ENCODE data around the gene PYGO2.

PYGO2 gene

DNA sequence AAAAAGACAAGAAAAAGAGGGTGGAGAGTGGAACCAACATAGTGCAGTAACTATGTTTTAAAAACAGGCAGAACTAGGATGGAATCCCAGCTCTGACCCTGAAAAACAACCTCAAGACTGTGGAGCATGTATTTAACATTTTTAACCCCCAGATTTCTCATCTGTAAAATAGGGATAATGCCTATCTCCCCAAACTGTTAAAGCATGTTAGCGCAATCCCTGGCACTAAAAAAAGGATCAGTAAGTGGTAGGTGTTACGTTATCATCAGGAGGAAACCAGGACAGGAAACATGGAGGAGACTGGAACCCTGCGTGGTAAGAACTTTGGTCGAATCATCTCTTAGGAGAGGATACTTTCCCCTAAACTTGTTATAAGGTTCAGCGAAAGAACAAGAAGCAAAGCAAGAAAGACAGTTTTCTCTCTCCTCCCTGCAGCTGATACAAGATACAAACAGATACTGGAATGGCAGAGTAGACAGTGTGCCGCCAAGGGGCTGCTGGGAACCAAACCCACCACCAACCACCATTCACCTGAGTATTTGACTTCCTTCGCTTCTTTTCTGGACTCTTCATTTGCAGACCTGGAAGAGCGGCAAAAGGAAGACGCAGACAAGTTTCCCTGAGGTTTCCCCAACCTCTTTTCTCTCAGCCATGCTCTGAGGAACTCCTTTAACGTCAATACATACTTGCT lies 991 bp downstream of the PYGO2 start:
- no peak for DNase-seq (ENCODE audit: low read depth)

DNA sequence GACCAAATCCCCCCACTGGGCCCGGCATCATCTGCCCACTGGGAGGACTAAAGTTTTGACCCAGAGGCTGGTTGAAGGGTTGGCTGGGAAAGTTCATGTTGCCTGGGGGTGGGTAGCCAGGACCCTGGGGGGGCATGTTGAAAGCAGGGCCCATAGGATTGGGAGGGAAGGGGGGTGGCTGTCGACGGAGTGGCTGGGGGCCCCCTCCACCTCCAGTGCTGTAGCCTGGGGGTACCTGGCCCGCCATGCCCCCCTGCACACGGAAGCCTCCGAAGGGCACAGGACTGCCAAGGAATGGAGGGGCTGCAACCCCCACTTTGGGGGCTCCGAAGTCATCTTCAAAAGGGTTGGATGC lies 2.2 kb downstream of the PYGO2 start:
- DNase-seq (ENCODE audit: low read depth) = no peak

DNA sequence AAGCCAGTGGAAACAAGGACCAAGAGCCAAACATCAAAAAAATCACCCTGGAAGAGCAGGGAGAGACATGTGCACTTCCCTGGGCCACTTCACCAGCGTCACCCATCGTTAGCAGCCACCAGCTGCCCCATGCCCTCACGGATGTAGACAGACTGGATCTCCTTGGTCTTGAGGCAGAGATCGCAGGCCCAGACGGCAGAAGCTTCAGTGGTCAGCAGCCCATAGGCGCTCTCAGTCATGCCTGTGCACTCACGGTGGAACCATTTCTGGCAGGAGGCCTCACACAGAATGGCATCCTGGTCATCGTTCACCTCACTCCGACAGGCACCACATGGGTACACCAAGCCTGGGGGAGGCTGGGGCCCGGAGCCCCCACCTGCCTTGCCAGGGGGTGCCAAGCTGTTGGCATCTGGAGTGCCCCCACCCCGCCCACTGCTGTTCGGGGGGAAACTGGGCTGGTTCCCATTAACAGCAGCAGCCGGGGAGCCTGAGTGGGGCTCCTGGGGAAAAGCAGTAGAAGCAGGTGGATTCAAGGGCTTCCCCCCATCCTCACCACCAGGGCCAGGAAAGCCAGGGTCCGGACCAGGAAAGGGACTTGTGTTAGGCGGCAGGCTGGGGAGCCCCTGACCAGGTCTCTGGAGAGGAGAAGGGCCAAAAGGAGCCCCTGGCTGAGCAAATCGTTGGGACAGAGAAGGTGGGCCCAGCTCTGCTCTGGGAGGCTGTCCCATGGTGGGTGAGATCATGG lies 2.7 kb downstream of the PYGO2 start:
- no peak for DNase-seq (ENCODE audit: low read depth)

DNA sequence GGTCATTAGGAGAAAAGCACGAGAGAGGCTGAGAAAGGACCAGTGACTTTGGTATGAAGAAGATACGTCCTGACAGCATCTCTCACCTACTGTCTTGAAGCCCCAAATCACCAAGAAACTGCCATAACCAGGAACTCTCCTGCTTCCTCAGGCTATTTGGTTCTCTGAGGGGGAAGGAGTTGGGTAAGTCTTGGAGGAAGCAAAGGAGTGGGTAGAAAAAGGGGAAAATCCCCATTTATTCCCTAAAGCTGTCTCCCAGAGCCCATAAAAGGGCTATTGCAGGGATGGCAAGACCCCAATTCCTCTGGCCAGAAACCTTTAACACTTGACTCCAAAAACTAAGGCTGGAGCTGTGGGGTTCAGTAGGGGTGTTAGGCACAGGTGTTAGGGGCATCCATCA lies 3.5 kb downstream of the PYGO2 start:
- no peak for DNase-seq (ENCODE audit: low read depth)

DNA sequence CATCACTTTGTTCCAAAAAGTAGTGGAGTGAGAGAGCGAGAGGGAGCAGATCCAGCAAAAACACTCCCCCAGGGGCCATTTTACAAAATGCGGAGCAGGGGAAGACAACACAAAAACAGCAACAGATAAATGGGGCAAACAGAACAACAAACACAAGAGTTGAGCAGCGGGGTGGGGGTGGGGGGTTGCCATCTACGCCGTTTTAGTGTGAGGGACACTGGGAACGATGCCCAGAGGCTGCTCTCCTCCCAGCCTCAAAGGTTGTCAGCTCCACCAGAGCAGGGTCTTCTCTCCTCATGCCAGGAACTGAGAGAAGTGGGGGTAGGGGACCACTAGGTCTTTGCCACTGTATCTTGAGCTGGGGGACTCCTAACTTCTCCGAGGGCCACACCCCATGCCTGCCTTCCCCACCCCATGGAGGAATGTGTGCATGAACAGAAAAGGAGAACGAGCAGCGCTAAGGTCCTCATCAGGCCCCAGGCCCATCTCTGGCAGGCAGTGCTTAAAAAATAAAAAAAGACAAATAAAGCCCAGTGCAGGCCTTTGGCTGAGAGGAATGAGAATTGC lies 4.4 kb downstream of the PYGO2 start:
- DNase-seq (ENCODE audit: low read depth) = no peak

DNA sequence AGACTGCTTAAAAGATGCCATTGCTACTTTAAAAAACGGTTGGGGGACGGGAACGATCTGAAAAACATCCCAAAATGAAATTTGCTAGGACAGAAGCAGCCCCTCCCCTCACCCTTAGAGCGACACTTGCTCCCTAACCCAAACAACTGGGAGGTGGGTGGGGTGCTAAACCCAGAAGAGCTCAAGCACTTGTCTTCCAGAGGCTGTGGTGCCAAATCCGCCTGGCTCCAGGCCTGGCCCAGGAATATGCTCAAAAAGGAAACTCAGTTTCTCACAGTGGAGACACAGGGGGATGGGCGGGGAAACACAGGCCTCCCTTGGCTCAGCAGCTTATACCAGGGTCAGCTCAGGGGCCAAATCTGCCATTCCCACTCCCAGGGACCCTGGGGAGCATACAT lies 5.0 kb downstream of the PYGO2 start:
- no peak for DNase-seq (ENCODE audit: low read depth)

DNA sequence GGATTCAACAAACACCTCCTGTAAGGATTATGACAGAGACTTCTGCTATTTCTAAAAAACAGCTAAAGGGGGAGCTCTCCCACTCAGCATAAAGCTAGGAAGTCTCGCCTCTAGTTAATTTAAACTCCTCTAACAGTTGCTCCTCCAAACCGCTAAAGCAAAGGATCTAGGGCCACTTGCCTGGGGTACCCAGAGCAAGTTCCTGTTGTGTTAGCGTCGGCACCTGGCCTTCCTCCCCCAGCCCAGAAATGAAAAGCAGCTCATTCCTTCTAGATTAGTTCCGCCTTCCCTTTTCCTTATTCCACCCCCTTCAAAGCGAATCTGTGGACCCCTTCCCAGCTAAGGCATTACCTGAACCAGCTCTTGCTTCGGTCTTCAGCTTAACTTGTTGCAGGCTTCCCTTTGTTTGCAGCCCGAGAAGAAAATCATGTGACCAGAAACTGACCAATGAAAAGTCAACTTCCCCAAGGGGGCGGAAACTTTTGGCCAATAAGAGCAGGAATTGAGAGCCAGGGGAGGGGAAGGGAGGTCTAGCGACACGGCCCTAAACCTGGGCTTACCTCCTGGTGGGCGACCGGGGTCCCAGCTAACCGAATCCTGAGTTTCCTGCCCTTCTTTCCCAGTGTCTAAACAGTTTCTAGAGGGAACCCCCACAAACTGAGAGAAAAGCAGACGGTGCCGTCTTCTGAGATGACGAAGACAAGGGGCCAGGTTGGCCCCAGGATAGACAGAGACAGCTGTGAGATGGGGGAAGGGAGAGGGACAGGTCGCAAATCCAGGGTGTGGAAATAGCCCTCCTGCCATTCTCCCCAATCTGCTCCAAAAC lies 5.7 kb downstream of the PYGO2 start, which contains the start of gene PBXIP1:
TSS of gene PBXIP1 (minus strand) at position 382 of the 826 bp plus-strand sequence. CDS start 2,378 bp downstream, outside the sequence.
- peak; percentile 90 for DNase-seq (ENCODE audit: low read depth)

DNA sequence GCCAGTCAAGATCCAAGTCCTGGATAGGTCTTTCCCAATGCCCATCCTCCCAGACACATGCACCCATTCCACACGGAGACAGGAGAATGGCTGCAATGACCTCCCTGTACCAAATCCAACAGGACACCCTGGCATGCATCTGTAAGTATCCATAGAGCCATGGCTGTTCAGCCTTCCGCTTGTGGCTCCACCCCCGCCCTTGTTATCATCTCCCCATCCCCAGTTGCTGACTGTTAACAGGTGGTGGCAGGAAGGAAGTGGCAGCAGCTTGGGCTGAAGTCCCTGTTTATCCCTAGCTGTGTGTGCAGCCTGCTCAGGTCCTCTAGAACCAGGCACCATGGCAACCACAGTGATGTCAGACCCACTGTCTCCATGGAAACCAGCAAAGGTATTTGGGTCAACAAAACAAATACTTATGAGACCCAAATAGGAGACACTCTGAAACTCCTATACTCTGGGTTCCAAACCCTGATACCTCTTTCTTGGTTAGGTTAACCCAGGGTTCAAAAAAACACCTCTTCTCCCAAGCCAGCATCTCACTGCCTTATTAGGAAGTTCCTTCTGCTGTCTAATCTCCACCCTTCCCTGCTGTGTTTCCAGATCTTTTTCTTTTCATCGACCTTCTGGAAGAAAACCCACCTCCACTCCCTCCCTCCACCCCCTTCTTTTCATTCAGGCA lies 6.4 kb downstream of the PYGO2 start:
- peak; percentile 58 for DNase-seq (ENCODE audit: low read depth)

DNA sequence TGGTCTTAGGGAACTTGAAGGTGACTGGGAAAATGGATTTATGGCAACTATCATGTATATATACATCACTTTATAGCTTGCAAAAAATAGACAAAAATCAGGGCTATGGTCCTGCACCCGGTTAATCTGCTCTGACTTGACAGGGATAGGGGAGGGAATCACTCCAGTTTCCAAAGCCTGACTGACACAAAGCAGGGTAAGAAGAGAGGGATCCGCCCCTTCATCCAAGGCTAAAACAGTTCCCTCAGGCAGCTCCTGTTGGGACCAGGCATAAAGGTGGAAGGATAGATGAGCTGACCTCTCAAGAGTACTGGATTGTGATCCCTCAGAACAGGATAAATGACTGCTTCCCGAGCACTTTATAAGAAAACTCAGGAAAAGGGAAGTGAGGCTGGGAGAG lies 7.0 kb downstream of the PYGO2 start:
- no peak for DNase-seq (ENCODE audit: low read depth)

DNA sequence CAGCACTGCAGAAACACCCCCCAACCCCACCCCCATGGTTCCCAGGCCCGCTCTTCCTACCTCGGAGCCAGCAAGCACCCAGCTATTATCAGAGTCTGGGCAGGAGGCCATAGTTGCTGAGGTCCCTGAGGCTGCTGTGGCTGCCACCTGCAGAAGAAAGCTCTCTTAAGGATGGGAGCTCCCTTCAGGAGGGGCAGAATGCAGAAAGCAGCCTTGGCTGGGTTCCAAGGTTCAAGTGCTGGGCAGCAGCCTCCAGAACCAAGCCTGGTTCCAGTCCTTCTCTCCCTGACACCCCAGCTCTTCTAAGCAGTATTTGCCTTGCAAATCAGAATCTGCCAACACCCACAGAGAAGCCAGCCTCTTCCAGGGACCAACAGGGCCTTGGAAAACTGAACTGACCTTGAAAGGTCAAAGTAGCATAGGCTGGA lies 8.0 kb downstream of the PYGO2 start:
- no peak for DNase-seq (ENCODE audit: low read depth)

DNA sequence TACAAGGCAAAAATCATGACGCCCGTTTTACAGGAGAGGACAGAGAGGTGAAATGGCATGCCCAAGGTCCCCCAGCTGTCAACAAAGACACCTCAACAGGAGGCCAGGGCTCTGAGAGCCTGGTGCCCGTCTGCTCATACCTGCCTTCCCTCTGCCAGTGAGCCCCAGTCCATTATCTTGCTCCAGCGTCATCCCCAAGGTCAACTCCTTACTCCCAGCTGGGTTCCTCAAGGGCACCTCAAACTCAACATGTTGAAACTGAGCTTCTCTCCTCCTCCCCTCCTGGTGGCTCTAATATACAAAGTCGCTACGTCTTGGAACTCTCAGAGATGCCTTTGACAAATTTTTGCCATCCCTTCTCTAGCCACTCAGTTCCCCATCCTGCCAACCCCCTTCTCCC lies 8.9 kb downstream of the PYGO2 start:
- DNase-seq (ENCODE audit: low read depth) = no peak

DNA sequence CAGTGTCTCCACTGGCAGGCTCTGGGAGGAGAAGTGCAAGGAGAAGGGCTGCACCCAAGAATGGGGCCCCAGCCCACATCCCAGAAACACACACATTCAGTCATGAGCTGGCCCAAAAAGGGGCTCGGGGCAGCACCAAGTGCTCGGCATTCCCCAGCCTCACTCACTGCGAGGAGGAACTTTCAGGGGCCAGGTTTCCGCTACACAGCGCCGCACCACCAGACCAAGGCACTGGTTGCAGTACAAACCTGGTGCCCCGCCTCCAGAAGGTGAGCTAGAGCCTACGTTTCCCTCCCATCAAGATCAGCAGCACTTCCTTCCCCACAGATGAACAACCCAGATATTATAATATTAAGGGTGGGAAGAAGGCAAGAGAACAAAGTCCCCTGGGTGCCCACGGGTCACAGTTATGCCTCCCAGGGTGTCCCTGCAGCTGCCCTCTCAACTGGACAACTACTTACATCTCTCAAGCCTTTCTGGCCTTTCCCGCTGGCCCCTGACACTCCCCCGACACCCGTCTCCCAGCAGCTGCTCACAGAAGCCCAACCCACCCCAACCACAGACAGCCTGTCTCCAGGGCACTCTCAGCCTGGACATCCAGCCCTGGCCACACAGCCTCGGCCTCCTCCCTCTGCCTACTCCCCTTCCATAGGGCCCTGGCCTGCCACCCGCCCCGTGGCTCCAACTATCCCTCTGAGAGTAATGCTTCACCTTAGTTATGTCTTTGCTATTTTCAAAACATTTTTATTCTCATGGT lies 9.5 kb downstream of the PYGO2 start:
- DNase-seq (ENCODE audit: low read depth) = no peak

DNA sequence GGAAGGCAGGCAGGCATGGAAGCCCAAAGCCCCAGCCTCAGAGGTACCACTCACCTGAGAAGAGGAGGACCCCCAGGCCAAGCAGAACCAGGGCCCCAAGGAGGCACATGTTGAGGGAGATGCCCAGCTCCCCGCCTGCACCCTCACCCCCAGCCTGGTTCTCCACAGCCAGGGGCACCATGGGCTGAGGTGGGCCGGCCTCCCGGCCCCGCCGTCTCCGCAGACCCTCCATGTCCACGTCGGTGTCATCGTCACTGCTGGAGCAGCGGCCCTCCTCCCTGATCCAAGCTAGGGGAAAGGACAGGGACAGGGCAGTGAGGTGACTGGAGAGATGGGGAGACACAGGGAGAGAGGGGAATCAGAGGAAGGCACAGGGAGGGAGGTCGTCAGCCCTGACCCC lies 13.5 kb downstream of the PYGO2 start:
- DNase-seq (ENCODE audit: low read depth) = no peak

DNA sequence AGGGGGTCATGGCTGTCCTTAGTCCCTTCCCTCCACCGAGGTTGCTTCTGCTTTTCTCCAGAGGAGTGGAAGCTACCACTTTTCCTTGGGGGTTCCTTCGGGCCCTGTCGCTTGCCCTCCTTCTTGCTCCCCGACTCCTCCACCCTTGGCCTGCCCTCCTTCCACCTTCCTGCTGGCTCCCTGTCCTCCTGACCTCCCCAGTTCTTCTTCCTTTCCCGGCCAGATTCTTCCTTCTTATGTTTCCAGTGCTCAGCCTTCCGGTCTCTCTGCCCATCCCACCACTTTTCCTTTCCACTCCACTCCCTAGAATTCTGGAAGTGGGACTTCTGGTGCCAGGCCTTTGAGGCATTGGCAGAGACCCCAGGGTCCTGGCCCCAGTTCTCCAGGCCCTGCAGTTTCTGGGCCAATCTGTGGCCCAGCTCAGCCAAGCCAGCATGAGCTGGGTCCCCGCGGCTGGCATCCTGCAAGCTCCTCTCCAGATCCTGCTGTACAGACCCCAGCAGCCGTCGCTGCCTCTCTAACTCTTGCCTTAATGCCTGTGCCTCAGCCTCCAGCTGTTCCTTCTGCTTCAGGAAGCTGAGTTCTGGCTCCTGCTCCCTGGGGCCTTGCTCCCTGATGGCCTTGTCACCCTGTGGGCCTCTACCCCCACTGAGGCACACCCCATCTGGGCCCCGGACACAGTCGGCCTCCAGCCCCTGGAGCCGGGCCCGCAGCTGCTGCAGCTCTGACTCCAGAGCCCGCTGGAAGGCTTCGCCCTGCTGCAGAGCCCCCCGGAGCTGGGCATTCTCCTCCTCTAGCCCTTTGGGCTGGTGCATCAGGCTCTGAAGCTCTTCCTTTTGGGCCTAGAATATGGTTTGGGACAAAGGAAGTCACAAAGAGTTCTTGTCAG lies 15.4 kb downstream of the PYGO2 start:
- no peak for DNase-seq (ENCODE audit: low read depth)

DNA sequence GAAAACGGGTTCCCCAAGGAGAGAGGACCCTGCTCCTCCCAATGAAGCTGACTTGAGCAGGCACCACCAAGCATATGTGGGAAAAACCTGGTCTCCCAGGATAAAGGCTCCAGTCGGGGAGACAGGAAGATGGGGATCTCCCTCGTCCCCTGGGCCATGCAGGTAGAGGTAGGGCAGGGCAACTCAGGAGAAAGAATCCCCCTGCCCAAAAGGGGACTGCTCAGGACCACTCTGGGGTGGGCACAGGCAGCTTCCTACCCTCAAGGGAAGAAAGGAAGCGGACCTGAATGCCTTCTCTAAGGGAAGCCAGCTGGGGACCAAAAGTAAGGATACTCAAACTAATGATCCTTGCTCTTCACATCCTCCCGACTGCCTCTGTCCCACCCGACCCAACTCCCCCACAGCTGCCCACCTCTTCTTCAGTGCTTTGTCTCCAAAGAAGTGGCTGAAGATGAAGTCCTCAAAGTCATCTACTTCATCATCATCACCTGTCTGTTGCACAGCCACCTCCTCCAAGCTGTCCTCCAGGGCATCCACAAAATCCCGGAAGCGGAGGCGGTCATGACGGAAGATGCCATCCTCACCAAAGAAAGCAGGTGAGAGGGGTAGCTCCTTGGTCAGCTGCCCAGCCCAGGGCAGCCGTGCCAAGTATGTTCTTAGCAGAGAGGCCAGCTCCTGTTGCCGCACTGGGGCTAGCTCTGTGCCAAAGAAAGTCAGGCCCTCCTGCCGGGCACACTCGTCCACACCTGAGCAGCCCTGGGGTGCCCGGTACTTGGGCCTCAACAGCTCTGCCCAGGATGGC lies 16.2 kb downstream of the PYGO2 start:
- no peak for DNase-seq (ENCODE audit: low read depth)

DNA sequence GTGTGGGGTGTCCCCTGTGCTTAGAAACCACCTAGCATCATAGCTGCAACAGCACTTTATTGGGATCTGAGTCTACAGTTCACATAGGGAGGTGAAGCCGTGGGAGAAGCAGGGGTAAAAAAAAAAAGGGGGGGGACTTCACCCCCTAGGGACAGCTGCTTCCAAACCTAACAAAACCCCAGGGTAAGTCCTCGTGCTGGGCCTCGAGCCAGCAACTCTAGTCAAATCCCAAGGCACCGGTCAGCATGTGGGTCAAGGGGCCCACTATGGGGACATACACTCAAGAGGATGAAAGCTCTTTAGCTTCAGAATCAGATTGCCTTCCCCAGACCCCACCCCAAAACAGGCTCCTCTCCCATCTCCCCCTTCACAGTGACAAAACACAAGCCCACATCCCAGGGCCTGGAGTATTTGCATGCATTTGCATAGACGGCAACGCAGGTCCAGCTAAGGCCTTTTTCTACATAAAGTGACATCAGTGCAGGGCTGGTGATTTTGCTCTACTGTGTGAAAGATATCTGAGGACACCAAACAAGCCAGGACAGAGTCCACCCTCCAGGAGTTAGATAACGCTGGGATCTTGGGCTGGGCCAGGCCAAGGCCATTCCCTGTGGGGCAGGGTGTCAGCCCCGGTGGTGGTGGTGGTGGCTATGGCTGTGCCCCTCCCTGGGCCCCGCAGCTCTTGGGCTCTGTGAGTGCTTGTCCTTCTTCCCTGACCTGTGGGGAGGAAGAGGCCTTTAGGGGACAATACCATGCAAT lies 17.0 kb downstream of the PYGO2 start:
- no peak for DNase-seq (ENCODE audit: low read depth)

DNA sequence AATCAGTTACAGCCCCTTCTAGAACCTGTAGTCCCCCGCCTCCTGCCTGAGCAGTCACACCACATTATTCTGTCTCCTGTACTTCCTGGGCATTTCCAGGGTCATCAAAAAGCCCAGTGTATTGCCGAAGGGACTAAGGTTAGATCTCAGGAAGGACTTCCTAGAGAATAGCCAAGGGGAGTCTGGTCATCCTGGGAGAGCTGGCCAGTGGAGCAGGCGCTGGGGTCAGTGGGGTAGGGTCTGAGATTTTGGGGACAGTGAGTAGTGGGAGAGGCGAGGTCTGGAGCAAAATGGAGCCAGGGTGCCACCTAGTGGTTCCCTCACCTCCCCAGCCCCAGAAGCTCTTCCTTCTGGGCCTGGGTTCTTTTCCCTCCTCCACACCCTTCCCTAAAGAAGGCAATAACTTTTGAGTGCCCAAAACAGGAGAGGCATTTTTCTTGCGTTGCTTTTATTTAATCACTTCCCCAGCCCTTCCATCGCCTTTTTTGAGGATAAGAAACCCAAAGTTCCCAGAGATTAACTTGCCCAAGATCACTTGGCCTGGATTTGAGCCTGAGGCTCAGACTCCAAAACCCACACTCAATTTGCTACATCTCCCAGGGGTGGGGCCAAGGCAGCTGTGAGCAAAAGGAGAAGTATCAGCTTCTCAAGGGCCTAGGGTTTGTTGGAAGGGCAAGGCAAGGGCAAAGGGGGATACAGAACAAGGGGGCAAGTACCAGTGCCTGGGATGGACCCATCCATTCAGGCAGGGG lies 17.8 kb downstream of the PYGO2 start:
- peak; percentile 45 for DNase-seq (ENCODE audit: low read depth)
